H4 (cell line): ENCODE data around the gene ARFRP1. TPM values are rescaled to one million over a fixed set of nuclear protein-coding genes. Genes with fewer than 3 reads are reported as not detected.
A peak's percentile ranks its signal among the peaks of the same experiment; 100 is the strongest.
"Not testable (repeated sequence)": the region's sequence is repeated elsewhere in the genome, so short reads cannot be mapped to it uniquely, and the experiment has no call there.

Experiments
- DNase-seq: peaks from one replicate; pipeline ENCODE4 v3.0.0-alpha.2; 2015; ENCODE audit warnings: low spot score
- total RNA-seq: library from RNA; depleted of rRNA; stranded (reverse); fragments of >200 nt; shearing (Covaris generic); gene quantifications from 2 replicates; pipeline ENCODE4 v1.2.3, GENCODE V29; 2014; rRNA removed

Gene ARFRP1
- total RNA-seq, 1 experiment from 2014 or later: 24.6 TPM

- no peak for DNase-seq
Observed at GRCh38 chr20:63657260-63657936, 50.4 kb downstream of the ARFRP1 start.

DNA sequence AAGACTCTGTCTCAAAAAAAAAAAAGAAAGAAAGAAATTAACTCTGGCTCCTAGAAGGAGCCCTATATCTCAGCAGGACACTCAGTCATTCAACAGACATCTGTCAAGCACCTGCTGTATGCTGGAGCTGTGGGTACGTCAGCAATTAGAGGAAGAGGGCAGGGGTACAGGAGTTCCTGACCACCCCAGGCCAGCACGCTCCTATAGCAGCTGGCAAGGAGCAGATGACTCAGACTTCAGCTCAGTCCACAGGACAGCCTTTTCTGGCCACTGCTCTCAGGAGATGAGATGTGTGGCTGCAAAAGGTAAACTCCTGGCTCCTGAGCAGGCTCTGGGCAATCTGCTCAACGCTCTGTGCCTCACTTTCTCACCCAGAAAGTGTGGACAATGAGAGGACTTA, 51.3 kb downstream of the ARFRP1 start:
- DNase-seq: no peak

GRCh38 chr20:63655249-63655648, 52.5 kb downstream of the ARFRP1 start:
- DNase-seq: no peak

GRCh38 chr20:63653974-63654668, 53.7 kb downstream of the ARFRP1 start:
- DNase-seq: no peak

DNA sequence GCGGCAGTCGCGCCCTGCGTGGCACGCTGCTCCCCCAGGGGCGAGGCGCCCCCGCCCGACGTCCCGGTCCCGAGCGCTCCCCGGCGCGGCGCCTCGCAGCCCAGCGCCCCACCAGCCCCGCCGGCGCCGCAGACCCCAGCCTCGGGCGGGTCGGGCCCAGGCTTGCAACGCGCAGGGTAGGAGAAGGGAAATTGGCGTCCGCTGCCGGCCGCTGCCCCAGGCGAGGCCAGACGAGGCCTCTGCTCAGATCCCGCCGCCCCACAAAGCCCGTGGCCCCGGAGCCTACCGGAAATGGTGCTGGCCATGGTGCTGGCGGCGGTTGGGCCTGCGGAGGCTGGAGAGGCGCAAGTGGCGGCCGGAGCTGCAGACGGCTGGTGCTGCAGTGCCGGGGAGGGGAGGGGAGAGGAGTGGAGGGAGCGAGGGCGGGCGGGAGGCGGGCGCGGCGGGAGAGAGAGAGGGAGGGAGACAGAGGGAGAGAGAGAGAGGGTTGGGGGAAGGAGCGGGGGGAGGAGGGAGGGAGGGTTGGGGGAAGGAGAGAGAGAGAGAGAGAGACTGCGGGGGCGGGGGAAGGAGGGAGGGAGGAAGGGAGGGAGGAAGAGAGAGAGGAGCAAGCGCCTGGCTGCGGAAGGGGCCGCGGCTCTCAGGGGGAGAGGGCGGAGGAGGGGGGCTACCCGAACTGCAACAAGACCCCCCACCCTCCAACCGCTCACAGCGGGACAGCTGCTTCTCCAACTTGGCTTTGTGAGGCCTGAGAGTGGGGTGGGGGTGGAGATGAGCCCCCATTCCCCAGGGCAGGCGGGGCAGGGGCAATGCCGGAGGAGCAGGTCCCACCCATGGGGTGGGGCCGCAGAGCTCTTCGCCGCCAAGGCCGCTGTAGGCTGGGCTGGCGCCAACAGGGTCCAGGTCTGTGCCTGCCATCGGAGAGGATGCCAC, 54.5 kb downstream of the ARFRP1 start, which contains the start of gene STMN3:
STMN3 (minus strand) TSS at position 384 of the 933 bp plus-strand sequence; CDS start at position 305, 79 bp downstream.
- DNase-seq: peak; percentile 86

GRCh38 chr20:63652192-63652980, 55.4 kb downstream of the ARFRP1 start:
- DNase-seq: no peak

DNA sequence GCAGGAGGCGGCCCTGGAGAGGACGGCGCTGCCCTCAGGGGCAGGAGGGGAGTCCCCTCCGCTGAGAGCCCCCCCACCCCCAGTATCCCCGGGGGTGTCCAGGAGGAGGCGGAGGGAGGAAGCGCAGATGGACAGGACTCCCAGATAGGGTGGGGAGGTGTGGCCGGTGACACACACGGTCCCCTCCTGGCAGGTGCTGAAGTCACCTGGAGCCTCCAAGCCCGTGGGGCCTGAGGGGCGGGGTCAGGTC, 55.9 kb downstream of the ARFRP1 start:
- no peak for DNase-seq

GRCh38 chr20:63650486-63650885, 57.3 kb downstream of the ARFRP1 start:
- DNase-seq: not testable (repeated sequence)

- no peak for DNase-seq
Observed at GRCh38 chr20:63648895-63649589, 58.7 kb downstream of the ARFRP1 start.

Other genes starting within 250 kb of the ARFRP1 start
- 3.4 and 6.6 TPM in 2 replicates for gene KCNQ2, start 235.3 kb downstream of the ARFRP1 start, total RNA-seq
- 181 and 233 TPM in 2 replicates for gene EEF1A2, start 208.9 kb downstream of the ARFRP1 start, total RNA-seq
- 93.2 and 126 TPM in 2 replicates for gene PPDPF, start 187.2 kb downstream of the ARFRP1 start, total RNA-seq
- not detected in 2 replicates for gene PTK6, start 170.6 kb downstream of the ARFRP1 start, total RNA-seq
- not detected in 2 replicates for gene SRMS, start 160.2 kb downstream of the ARFRP1 start, total RNA-seq
- not detected in 2 replicates for gene FNDC11, start 153.8 kb downstream of the ARFRP1 start, total RNA-seq
- gene HELZ2, start 133.7 kb downstream of the ARFRP1 start, total RNA-seq: 12.3 and 23.2 TPM in 2 replicates
- gene GMEB2, start 80.9 kb downstream of the ARFRP1 start, total RNA-seq: 5.5 and 6.0 TPM in 2 replicates
- 9.4 and 18.9 TPM in 2 replicates for gene STMN3, start 54.6 kb downstream of the ARFRP1 start, total RNA-seq
- 8.6 and 11.6 TPM in 2 replicates for gene RTEL1, start 49.7 kb downstream of the ARFRP1 start, total RNA-seq
- 0.10 and 0.39 TPM in 2 replicates for gene TNFRSF6B, start 11.3 kb downstream of the ARFRP1 start, total RNA-seq
- gene ZGPAT, start 63 bp upstream of the ARFRP1 start, total RNA-seq: 5.4 and 9.4 TPM in 2 replicates
- gene LIME1, start 28.7 kb upstream of the ARFRP1 start, total RNA-seq: 0.27 and 0.68 TPM in 2 replicates
- gene SLC2A4RG, start 31.8 kb upstream of the ARFRP1 start, total RNA-seq: 12.9 and 18.8 TPM in 2 replicates
- 0.68 and 3.1 TPM in 2 replicates for gene ZBTB46, start 123.3 kb upstream of the ARFRP1 start, total RNA-seq
- not detected in 2 replicates for gene ABHD16B, start 153.5 kb upstream of the ARFRP1 start, total RNA-seq
- 44.7 and 56.7 TPM in 2 replicates for gene TPD52L2, start 157.3 kb upstream of the ARFRP1 start, total RNA-seq
- gene DNAJC5, start 187.2 kb upstream of the ARFRP1 start, total RNA-seq: 16.1 and 21.0 TPM in 2 replicates
- 14.1 and 16.1 TPM in 2 replicates for gene UCKL1, start 248.4 kb upstream of the ARFRP1 start, total RNA-seq